Spleen (tissue), 11 donors: ENCODE results near the gene FHIT. TPM values are rescaled to one million over a fixed set of nuclear protein-coding genes. Genes with fewer than 3 reads are reported as not detected.

Experiments
- DNase-seq: peaks from one replicate; pipeline ENCODE4 v3.0.0-alpha.2; 2020
- H3K27ac ChIP-seq, 8 donors: fragments of 200-600 bp; sonication (generic) in 7 of 8; 1 replicate in 4 of 8; 2 replicates in 4 of 8; pipeline versions ENCODE4 v1.5.0 to v1.8.0; 2016 to 2021; ENCODE audit warnings: inconsistent platforms in 4 of 8, mild to moderate bottlenecking in 4 of 8, moderate library complexity in 1 of 8
- H3K27me3 ChIP-seq, 7 donors: fragments of 200-600 bp; sonication (generic) in 6 of 7; replicated peaks in 1 of 7; 1 replicate in 4 of 7; 2 replicates in 3 of 7; pipeline versions ENCODE4 v1.5.0 to v1.8.0; 2016 to 2021; ENCODE audit warnings: inconsistent platforms in 3 of 7, mild to moderate bottlenecking in 1 of 7
- H3K36me3 ChIP-seq, 6 donors: fragments of 200-600 bp; sonication (generic) in 5 of 6; 1 replicate in 4 of 6; 2 replicates in 2 of 6; pipeline versions ENCODE4 v1.5.0 to v1.8.0; 2016 to 2021; ENCODE audit warnings: inconsistent platforms in 2 of 6
- H3K4me1 ChIP-seq, 6 donors: fragments of 200-600 bp; sonication (generic) in 5 of 6; 1 replicate in 3 of 6; 2 replicates in 3 of 6; pipeline versions ENCODE4 v1.5.0 to v1.8.0; 2016 to 2021; ENCODE audit warnings: inconsistent platforms in 3 of 6
- H3K4me3 ChIP-seq, 8 donors: fragments of 200-600 bp; sonication (generic) in 7 of 8; 1 replicate in 4 of 8; 2 replicates in 4 of 8; pipeline versions ENCODE4 v1.5.0 to v1.8.0; 2016 to 2021; ENCODE audit warnings: inconsistent platforms in 4 of 8, mild to moderate bottlenecking in 4 of 8, moderate library complexity in 2 of 8
- H3K9me3 ChIP-seq, 8 donors: fragments of 200-600 bp; sonication (generic) in 7 of 8; 1 replicate in 4 of 8; 2 replicates in 4 of 8; pipeline versions ENCODE4 v1.5.0 to v1.8.0; 2016 to 2021; ENCODE audit warnings: inconsistent platforms in 4 of 8
- POLR2A ChIP-seq, 3 donors: fragments of 450-650 bp; IDR thresholded peaks; one replicate each; pipeline ENCODE4 v1.5.1; 2017; ENCODE audit warnings: antibody characterized with exemption in 3 of 3, mild to moderate bottlenecking in 1 of 3
- POLR2AphosphoS5 ChIP-seq, 3 donors: sonication (generic); formaldehyde crosslinking; IDR thresholded peaks; one replicate each; pipeline ENCODE4 v1.5.1; 2017; ENCODE audit warnings: antibody characterized with exemption in 3 of 3
- WGBS, 5 donors: extraction: QIAGEN DNeasy Blood & Tissue Kit in 3 of 5; methylation state at CpG; one replicate each; pipeline versions ENCODE4 v1.1.5 to v1.1.7; 2013 to 2018; 5-methylcytosine and 5-hydroxymethylcytosine counted together
- intact Hi-C: fragments of 100-400 bp; cut with DNase I; formaldehyde crosslinking; loops from one replicate; pipeline ENCODE4 v1.15.0; 2023; ENCODE audit warnings: low total_unique reads
- polyA plus RNA-seq, 3 donors: library from polyadenylated mRNA; stranded (reverse); fragments of 200-250 nt; gene quantifications; one replicate each; pipeline ENCODE4 v1.2.1, GENCODE V29; 2013
- total RNA-seq, 7 donors: library from RNA; depleted of rRNA in 3 of 7; stranded (reverse); fragments of >200 nt in 3 of 7; fragmentation: NEBNext Ultra II Directional in 4 of 7; extraction: Animal tissue kit (Norgen Biotek cat#: 25700) in 4 of 7; gene quantifications; one replicate each; pipeline versions ENCODE4 v1.1.0 to v1.2.1, GENCODE V29; 2016 to 2021
- TF ChIP-seq, protein P1 (sequence below), 11 experiments: fragments of 200-600 bp in 7 of 11; fragments of 450-650 bp in 4 of 11; sonication (generic) in 4 of 11; IDR thresholded peaks in 8 of 11; conservative IDR thresholded peaks in 3 of 11; 1 replicate in 7 of 11; 2 replicates in 4 of 11; pipeline versions ENCODE4 v1.4.0 to v1.8.0; 2016 to 2021; ENCODE audit warnings: antibody characterized with exemption in 11 of 11, inconsistent platforms in 4 of 11, mild to moderate bottlenecking in 1 of 11
- donor health status: healthy with polysubstance abuse.
- donor health status: DM: no; HTN: no; CAD: no; lungs with moderate emphysema.
- donor health status: DM: no; HTN: no; CAD: no.
- donor health status: Bipolar disorder and iron deficiency.
- donor health status: healthy.
- donor health status: DM: no; HTN: no; CAD: no.
- donor health status: DM: yes; HTN: yes; CAD: no.

Gene FHIT
- total and polyA plus RNA-seq, 10 donors: 4.1 to 23.1 (median 12.2) TPM

- 92 to 96% (median 94%) methylated on average over 9 of the region's 9 CpGs for WGBS, 5 donors
- Histone ChIP-seq H3K27ac (no peak overlapping the region), H3K4me3 (no peak overlapping the region), H3K27me3 (no peaks in the 10 kb centered on the region), H3K9me3 (peaks cover 0 to 9% (median 0%) of the 10 kb centered on the region in 8 donors), H3K4me1 (no peaks in the 10 kb centered on the region), H3K36me3 (no peaks in the 10 kb centered on the region)
- DNase-seq: no peak
- intact Hi-C loops: no loop called here
- TF ChIP-seq, protein P1, sequence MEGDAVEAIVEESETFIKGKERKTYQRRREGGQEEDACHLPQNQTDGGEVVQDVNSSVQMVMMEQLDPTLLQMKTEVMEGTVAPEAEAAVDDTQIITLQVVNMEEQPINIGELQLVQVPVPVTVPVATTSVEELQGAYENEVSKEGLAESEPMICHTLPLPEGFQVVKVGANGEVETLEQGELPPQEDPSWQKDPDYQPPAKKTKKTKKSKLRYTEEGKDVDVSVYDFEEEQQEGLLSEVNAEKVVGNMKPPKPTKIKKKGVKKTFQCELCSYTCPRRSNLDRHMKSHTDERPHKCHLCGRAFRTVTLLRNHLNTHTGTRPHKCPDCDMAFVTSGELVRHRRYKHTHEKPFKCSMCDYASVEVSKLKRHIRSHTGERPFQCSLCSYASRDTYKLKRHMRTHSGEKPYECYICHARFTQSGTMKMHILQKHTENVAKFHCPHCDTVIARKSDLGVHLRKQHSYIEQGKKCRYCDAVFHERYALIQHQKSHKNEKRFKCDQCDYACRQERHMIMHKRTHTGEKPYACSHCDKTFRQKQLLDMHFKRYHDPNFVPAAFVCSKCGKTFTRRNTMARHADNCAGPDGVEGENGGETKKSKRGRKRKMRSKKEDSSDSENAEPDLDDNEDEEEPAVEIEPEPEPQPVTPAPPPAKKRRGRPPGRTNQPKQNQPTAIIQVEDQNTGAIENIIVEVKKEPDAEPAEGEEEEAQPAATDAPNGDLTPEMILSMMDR (IDR thresholded peaks at IDR 0.05 in 8 of 11, conservative IDR thresholded peaks at IDR 0.05 in 3 of 11): no peak
- TF ChIP-seq POLR2A (IDR thresholded peaks at IDR 0.05) (no peak), POLR2AphosphoS5 (IDR thresholded peaks at IDR 0.05) (no peak)
These were observed 931.9 kb downstream of the FHIT start for GRCh38 chr3:60319179-60319858.

GRCh38 chr3:60316121-60316797 lies 935.0 kb downstream of the FHIT start:
- no peak overlapping the region for H3K27ac ChIP-seq
- H3K4me3 ChIP-seq: no peak overlapping the region
- no peak for TF ChIP-seq POLR2AphosphoS5 (IDR thresholded peaks at IDR 0.05)
- TF ChIP-seq, protein P1 (IDR thresholded peaks at IDR 0.05 in 8 of 11, conservative IDR thresholded peaks at IDR 0.05 in 3 of 11): no peak
- no peak for TF ChIP-seq POLR2A (IDR thresholded peaks at IDR 0.05)
- no peak for DNase-seq
- no peaks in the 10 kb centered on the region for H3K4me1 ChIP-seq
- intact Hi-C loops: no loop called here
- peaks cover 0 to 9% (median 0%) of the 10 kb centered on the region in 8 donors for H3K9me3 ChIP-seq
- no peaks in the 10 kb centered on the region for H3K27me3 ChIP-seq
- H3K36me3 ChIP-seq: no peaks in the 10 kb centered on the region

GRCh38 chr3:60313951-60314461 lies 937.2 kb downstream of the FHIT start:
- WGBS, 5 donors: 73 to 80% (median 75%) methylated on average over 6 of the region's 6 CpGs

More at GRCh38 chr3:60313951-60314461, 937.2 kb downstream of the FHIT start:
- peaks cover 0 to 9% (median 0%) of the 10 kb centered on the region in 8 donors for H3K9me3 ChIP-seq
- no peak for DNase-seq
- no peaks in the 10 kb centered on the region for H3K4me1 ChIP-seq
- no peaks in the 10 kb centered on the region for H3K27me3 ChIP-seq
- no peak overlapping the region for H3K27ac ChIP-seq
- intact Hi-C loops: no loop called here
- no peak overlapping the region for H3K4me3 ChIP-seq
- TF ChIP-seq, protein P1 (IDR thresholded peaks at IDR 0.05 in 8 of 11, conservative IDR thresholded peaks at IDR 0.05 in 3 of 11): no peak
- H3K36me3 ChIP-seq: no peaks in the 10 kb centered on the region
